Measurements from ENCODE around the gene TUBB4A.
A peak's percentile ranks its signal among the peaks of the same experiment; 100 is the strongest.

TUBB4A gene

DNA sequence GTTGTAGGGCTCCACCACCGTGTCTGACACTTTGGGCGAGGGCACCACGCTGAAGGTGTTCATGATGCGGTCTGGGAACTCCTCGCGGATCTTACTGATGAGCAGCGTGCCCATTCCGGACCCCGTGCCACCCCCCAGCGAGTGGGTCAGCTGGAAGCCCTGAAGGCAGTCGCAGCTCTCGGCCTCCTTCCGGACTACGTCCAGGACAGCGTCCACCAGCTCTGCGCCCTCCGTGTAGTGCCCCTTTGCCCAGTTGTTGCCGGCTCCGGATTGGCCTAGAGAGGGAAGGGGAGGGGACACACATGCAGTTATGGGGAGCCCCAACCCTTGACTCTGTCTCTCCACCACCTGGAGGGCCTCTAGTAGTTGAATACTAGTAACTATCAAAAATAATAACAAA lies 6.2 kb downstream of the TUBB4A start:
- TF ChIP-seq SPI1 (IDR thresholded peaks at IDR 0.05; ENCODE audit: low read depth, low read length) (no peak), POLR2A (IDR thresholded peaks at IDR 0.05; ENCODE audit: low read depth, low read length) (no peak), TAF1 (IDR thresholded peaks at IDR 0.05; ENCODE audit: low read depth, low read length) (no peak), POU2F2 (IDR thresholded peaks at IDR 0.05; ENCODE audit: low read depth, low read length) (no peak), POLR2AphosphoS5 (IDR thresholded peaks at IDR 0.05; ENCODE audit: low read depth, low read length) (no peak), PAX5 (IDR thresholded peaks at IDR 0.05; ENCODE audit: insufficient read depth, low read length, severe bottlenecking) (no peak)
- no peak for FAIRE-seq
- no peak for DNase-seq (ENCODE audit: insufficient read length, low spot score)

DNA sequence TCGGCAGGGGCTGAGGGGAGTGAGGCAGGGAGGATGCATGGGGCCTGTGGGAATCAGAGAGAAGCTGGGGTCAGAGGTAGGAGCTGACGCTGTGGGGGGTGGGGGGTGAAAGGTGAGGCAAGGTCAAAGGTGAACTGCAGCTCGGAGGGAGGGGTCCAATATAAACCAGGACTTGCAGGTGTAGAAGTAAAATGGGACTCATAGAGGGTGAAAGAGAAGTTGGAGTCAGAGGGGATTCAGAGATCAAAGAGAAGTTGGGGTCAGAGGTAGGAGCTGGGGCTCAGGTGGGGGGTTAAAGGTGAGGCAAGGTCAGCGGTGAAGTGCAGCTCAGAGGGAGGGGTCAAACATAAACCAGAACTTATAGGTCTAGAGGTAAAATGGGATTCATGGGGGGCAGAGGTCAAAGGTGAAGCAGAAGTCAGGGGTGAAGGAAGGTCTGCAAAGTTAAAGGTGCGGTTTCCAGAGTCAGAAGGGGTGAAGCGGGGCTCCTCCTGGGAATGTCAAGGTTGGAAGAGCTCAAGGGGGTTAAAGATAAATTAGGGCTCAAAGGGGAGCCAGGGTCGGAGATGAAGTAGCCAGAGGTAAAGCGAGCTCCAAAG lies 7.6 kb downstream of the TUBB4A start:
- DNase-seq (ENCODE audit: insufficient read length, low spot score) (no peak), FAIRE-seq (no peak)
- TF ChIP-seq TAF1 (IDR thresholded peaks at IDR 0.05; ENCODE audit: low read depth, low read length) (no peak), PAX5 (IDR thresholded peaks at IDR 0.05; ENCODE audit: insufficient read depth, low read length, severe bottlenecking) (no peak), SPI1 (IDR thresholded peaks at IDR 0.05; ENCODE audit: low read depth, low read length) (no peak), POLR2AphosphoS5 (IDR thresholded peaks at IDR 0.05; ENCODE audit: low read depth, low read length) (no peak), POLR2A (IDR thresholded peaks at IDR 0.05; ENCODE audit: low read depth, low read length) (no peak), POU2F2 (IDR thresholded peaks at IDR 0.05; ENCODE audit: low read depth, low read length) (no peak)

DNA sequence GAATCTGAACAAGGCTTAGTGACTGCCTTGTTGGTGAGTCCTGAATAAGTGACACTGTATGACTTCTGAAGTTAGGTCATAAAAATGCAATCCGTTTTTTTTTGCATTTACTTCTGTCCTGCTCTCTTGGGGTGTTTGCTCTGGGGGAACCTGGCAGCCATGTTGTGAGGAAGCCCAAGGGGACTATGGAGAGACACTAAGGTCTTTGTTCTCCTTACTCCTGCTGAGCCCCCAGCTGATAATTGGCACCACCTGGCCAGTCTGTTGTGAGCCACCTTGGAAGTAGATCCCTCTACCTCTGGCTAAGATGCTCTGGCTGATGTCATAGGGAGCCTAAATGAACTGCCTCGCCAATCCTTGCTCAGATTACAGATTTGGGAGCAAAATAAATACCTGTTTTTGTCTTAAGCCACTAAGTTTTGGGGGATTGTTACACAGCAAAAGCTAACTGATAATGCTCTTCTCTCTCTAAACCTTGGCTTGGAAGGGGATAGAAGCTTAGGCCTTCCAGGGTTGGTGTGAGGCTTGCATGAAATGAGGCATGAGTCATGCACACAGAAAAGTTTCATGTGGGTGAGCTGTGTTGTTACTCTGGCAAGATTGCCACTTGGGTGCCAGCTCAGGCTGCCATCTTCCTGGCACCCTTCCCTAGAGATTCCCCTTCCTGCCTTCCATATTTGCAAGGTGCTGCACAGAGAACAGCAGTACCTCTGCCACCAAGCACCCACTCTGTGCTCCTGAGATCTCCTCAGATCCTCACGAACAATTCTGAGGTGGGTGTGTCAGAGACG lies 10.1 kb downstream of the TUBB4A start:
- FAIRE-seq = peak; percentile 48
- TF ChIP-seq POLR2AphosphoS5 (IDR thresholded peaks at IDR 0.05; ENCODE audit: low read depth, low read length) (no peak), PAX5 (IDR thresholded peaks at IDR 0.05; ENCODE audit: insufficient read depth, low read length, severe bottlenecking) (no peak), POLR2A (IDR thresholded peaks at IDR 0.05; ENCODE audit: low read depth, low read length) (no peak), POU2F2 (IDR thresholded peaks at IDR 0.05; ENCODE audit: low read depth, low read length) (no peak), SPI1 (IDR thresholded peaks at IDR 0.05; ENCODE audit: low read depth, low read length) (no peak), TAF1 (IDR thresholded peaks at IDR 0.05; ENCODE audit: low read depth, low read length) (no peak)
- DNase-seq (ENCODE audit: insufficient read length, low spot score) = no peak

- DNase-seq (ENCODE audit: insufficient read length, low spot score) (no peak), FAIRE-seq (peak; percentile 45)
- TF ChIP-seq TAF1 (IDR thresholded peaks at IDR 0.05; ENCODE audit: low read depth, low read length) = no peak
- no peak for TF ChIP-seq SPI1 (IDR thresholded peaks at IDR 0.05; ENCODE audit: low read depth, low read length)
- TF ChIP-seq POU2F2 (IDR thresholded peaks at IDR 0.05; ENCODE audit: low read depth, low read length) = no peak
- no peak for TF ChIP-seq POLR2AphosphoS5 (IDR thresholded peaks at IDR 0.05; ENCODE audit: low read depth, low read length)
- no peak for TF ChIP-seq PAX5 (IDR thresholded peaks at IDR 0.05; ENCODE audit: insufficient read depth, low read length, severe bottlenecking)
- no peak for TF ChIP-seq POLR2A (IDR thresholded peaks at IDR 0.05; ENCODE audit: low read depth, low read length)
These were observed 12.0 kb downstream of the TUBB4A start for GRCh38 chr19:6490134-6490533.

DNA sequence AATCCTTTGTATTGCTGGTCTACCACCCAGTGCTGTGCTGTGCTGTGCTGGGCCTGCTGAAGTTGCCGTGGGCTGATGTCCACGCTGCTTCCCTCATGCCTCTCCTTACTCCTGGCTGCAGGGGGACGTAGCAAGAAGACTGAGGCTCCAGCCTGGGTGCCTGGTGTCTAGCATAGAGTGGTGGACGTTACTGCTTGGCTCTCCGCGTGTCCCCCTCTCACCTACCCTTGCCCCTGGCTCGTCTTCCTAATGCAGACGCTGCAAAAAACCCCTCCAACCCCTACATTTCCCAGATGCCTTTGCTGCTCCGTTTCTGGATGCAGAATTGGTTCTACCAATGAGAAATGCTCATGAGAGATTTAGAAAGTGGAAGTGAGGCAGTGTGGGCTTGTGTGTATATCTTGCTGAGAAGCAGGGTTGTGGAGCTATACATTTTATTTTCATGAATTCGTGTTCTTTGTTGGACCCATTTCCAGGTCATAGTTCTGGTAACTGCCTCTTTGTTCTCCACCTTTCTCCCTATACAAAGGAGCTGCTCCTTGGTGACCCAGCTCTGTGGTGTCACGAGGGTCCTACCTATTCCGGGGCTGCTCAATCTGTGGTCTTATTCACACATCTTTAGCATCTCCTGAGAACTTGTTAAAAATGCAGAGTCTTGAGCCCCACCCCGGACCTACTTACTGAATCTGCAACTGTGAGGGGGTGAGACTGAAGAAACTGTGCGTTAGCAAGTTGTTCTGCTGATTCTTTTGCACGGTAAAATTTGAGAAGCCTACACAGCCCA lies 12.6 kb downstream of the TUBB4A start:
- TF ChIP-seq PAX5 (IDR thresholded peaks at IDR 0.05; ENCODE audit: insufficient read depth, low read length, severe bottlenecking) = no peak
- 0 out of 2 replicates have a peak, but pooled peaks have one; percentile 54 for TF ChIP-seq POU2F2 (IDR thresholded peaks at IDR 0.05; ENCODE audit: low read depth, low read length)
- peak; percentile 73; the same call in 1 of the 2 replicates for TF ChIP-seq TAF1 (IDR thresholded peaks at IDR 0.05; ENCODE audit: low read depth, low read length)
- peak; percentile 52 for TF ChIP-seq POLR2AphosphoS5 (IDR thresholded peaks at IDR 0.05; ENCODE audit: low read depth, low read length)
- peak; percentile 53 for TF ChIP-seq POLR2A (IDR thresholded peaks at IDR 0.05; ENCODE audit: low read depth, low read length)
- TF ChIP-seq SPI1 (IDR thresholded peaks at IDR 0.05; ENCODE audit: low read depth, low read length) = peak; percentile 78
- no peak for DNase-seq (ENCODE audit: insufficient read length, low spot score)
- FAIRE-seq = peak; percentile 97

- DNase-seq (ENCODE audit: insufficient read length, low spot score) (no peak), FAIRE-seq (no peak)
- TF ChIP-seq POLR2AphosphoS5 (IDR thresholded peaks at IDR 0.05; ENCODE audit: low read depth, low read length) (no peak), POLR2A (IDR thresholded peaks at IDR 0.05; ENCODE audit: low read depth, low read length) (no peak), TAF1 (IDR thresholded peaks at IDR 0.05; ENCODE audit: low read depth, low read length) (no peak), SPI1 (IDR thresholded peaks at IDR 0.05; ENCODE audit: low read depth, low read length) (no peak), PAX5 (IDR thresholded peaks at IDR 0.05; ENCODE audit: insufficient read depth, low read length, severe bottlenecking) (no peak), POU2F2 (IDR thresholded peaks at IDR 0.05; ENCODE audit: low read depth, low read length) (no peak)
These were observed 17.3 kb downstream of the TUBB4A start for GRCh38 chr19:6484831-6485230.

GRCh38 chr19:6484230-6484629 lies 17.9 kb downstream of the TUBB4A start:
- DNase-seq (ENCODE audit: insufficient read length, low spot score) (no peak), FAIRE-seq (no peak)
- no peak for TF ChIP-seq POLR2A (IDR thresholded peaks at IDR 0.05; ENCODE audit: low read depth, low read length)
- TF ChIP-seq POLR2AphosphoS5 (IDR thresholded peaks at IDR 0.05; ENCODE audit: low read depth, low read length) = no peak
- TF ChIP-seq PAX5 (IDR thresholded peaks at IDR 0.05; ENCODE audit: insufficient read depth, low read length, severe bottlenecking) = no peak
- no peak for TF ChIP-seq SPI1 (IDR thresholded peaks at IDR 0.05; ENCODE audit: low read depth, low read length)
- TF ChIP-seq POU2F2 (IDR thresholded peaks at IDR 0.05; ENCODE audit: low read depth, low read length) = no peak
- no peak for TF ChIP-seq TAF1 (IDR thresholded peaks at IDR 0.05; ENCODE audit: low read depth, low read length)

DNA sequence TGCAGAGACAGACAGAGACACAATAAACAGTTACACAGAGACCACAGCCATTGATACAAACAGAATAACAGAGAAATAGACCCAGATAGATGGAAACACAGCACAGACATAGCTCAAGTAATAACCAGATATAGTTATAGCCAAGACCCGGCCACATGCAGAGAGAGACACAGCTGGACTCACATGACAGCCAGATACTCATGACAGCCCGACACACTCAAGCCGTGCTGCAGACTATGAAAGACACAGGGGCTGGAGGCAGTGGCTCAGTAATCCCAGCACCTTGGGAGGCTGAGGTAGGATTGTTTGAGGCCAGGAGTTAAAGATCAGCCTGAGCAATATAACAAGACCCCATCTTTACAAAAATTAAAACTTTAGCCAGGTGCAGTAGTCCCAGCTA lies 18.9 kb downstream of the TUBB4A start:
- no peak for DNase-seq (ENCODE audit: insufficient read length, low spot score)
- no peak for TF ChIP-seq PAX5 (IDR thresholded peaks at IDR 0.05; ENCODE audit: insufficient read depth, low read length, severe bottlenecking)
- TF ChIP-seq POU2F2 (IDR thresholded peaks at IDR 0.05; ENCODE audit: low read depth, low read length) = no peak
- no peak for TF ChIP-seq POLR2A (IDR thresholded peaks at IDR 0.05; ENCODE audit: low read depth, low read length)
- no peak for TF ChIP-seq SPI1 (IDR thresholded peaks at IDR 0.05; ENCODE audit: low read depth, low read length)
- TF ChIP-seq TAF1 (IDR thresholded peaks at IDR 0.05; ENCODE audit: low read depth, low read length) = no peak
- TF ChIP-seq POLR2AphosphoS5 (IDR thresholded peaks at IDR 0.05; ENCODE audit: low read depth, low read length) = no peak
- FAIRE-seq = no peak

DNA sequence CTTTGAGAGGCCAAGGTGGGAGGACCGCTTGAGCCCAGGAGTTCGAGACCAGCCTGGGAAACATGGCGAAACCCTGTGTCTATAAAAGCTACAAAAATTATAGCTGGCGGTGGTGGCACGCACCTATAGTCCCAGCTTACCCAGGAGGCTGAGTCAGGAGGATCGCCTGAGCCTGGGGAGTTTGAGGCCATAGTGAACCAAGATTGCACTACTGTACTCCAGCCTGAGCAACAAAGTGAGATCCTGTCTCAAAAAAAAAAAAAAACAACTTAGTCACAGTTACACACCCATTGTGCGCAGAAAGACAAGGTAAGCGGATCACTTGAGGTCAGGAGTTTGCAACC lies 19.8 kb downstream of the TUBB4A start:
- FAIRE-seq (no peak), DNase-seq (ENCODE audit: insufficient read length, low spot score) (no peak)
- TF ChIP-seq SPI1 (IDR thresholded peaks at IDR 0.05; ENCODE audit: low read depth, low read length) (no peak), POU2F2 (IDR thresholded peaks at IDR 0.05; ENCODE audit: low read depth, low read length) (no peak), POLR2A (IDR thresholded peaks at IDR 0.05; ENCODE audit: low read depth, low read length) (no peak), TAF1 (IDR thresholded peaks at IDR 0.05; ENCODE audit: low read depth, low read length) (no peak), POLR2AphosphoS5 (IDR thresholded peaks at IDR 0.05; ENCODE audit: low read depth, low read length) (no peak), PAX5 (IDR thresholded peaks at IDR 0.05; ENCODE audit: insufficient read depth, low read length, severe bottlenecking) (no peak)

Measured in GM12891 (cell line).